Transverse colon (tissue), 4 donors: Measurements from ENCODE around the gene LMF1.

Source experiments
- EP300 ChIP-seq: sonication (generic); formaldehyde crosslinking; IDR thresholded peaks from one replicate; pipeline ENCODE4 v1.6.1; 2017; ENCODE audit warnings: antibody characterized with exemption, low read depth
- POLR2A ChIP-seq: fragments of 450-650 bp; IDR thresholded peaks from one replicate; pipeline ENCODE4 v1.6.1; 2016; ENCODE audit warnings: antibody characterized with exemption, mild to moderate bottlenecking, moderate library complexity
- POLR2AphosphoS5 ChIP-seq, 3 donors: sonication (generic); formaldehyde crosslinking; IDR thresholded peaks; one replicate each; pipeline ENCODE4 v1.6.1; 2016; ENCODE audit warnings: antibody characterized with exemption in 3 of 3
- TF ChIP-seq, protein P1 (sequence below), 5 experiments: fragments of 200-600 bp in 3 of 5; fragments of 450-650 bp in 2 of 5; sonication (generic) in 3 of 5; IDR thresholded peaks; 1 replicate in 2 of 5; 2 replicates in 3 of 5; pipeline ENCODE4 v1.5.1; 2016 to 2017; ENCODE audit warnings: antibody characterized with exemption in 5 of 5, inconsistent platforms in 3 of 5, mild to moderate bottlenecking in 2 of 5, moderate library complexity in 1 of 5

DNA sequence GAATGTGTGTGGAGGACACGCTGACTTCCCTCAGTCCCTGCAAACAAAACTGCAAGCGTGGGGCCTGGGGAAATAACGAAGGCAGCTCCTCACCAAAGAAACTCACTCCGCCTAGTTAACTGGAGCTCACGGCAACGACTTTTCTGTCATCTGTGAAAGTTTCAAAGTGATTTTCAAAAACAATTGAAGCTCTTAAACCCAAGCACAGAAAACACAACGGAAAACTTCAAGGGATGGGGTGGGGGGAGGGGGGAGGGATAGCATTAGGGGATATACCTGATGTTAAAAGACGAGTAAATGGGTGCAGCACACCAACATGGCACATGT lies 167.1 kb downstream of the LMF1 start:
- TF ChIP-seq, protein P1, sequence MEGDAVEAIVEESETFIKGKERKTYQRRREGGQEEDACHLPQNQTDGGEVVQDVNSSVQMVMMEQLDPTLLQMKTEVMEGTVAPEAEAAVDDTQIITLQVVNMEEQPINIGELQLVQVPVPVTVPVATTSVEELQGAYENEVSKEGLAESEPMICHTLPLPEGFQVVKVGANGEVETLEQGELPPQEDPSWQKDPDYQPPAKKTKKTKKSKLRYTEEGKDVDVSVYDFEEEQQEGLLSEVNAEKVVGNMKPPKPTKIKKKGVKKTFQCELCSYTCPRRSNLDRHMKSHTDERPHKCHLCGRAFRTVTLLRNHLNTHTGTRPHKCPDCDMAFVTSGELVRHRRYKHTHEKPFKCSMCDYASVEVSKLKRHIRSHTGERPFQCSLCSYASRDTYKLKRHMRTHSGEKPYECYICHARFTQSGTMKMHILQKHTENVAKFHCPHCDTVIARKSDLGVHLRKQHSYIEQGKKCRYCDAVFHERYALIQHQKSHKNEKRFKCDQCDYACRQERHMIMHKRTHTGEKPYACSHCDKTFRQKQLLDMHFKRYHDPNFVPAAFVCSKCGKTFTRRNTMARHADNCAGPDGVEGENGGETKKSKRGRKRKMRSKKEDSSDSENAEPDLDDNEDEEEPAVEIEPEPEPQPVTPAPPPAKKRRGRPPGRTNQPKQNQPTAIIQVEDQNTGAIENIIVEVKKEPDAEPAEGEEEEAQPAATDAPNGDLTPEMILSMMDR (IDR thresholded peaks at IDR 0.05), result no peak
- TF ChIP-seq POLR2A, result no peak
- TF ChIP-seq EP300, result no peak
- TF ChIP-seq POLR2AphosphoS5 (IDR thresholded peaks at IDR 0.05), result no peak
